CD4-positive, alpha-beta T cell treated with Interleukin-4 for 4 hours (primary cell): ENCODE data around the gene TBC1D9B.
A peak's percentile ranks its signal among the peaks of the same experiment; 100 is the strongest.

Experiments
- DNase-seq: peaks from one replicate; pipeline ENCODE4 v3.0.0-alpha.2; 2020

The TBC1D9B gene

GRCh38 chr5:179907556-179908324 lies at the start of gene TBC1D9B:
Gene TBC1D9B, minus strand, starts transcription at chr5:179907897. Its CDS starts 76 bp downstream, at chr5:179907821.
- DNase-seq: peak; percentile 70

GRCh38 chr5:179955630-179956029 lies 47.9 kb upstream of the TBC1D9B start:
- no peak for DNase-seq

- DNase-seq: no peak
Measured at GRCh38 chr5:179955062-179955461, 47.4 kb upstream of the TBC1D9B start.

GRCh38 chr5:179954434-179954833 lies 46.7 kb upstream of the TBC1D9B start:
- DNase-seq: no peak

- DNase-seq: no peak
Measured at GRCh38 chr5:179953987-179954386, 46.3 kb upstream of the TBC1D9B start.

- DNase-seq: no peak
Measured at GRCh38 chr5:179936976-179937681, 29.4 kb upstream of the TBC1D9B start.

- DNase-seq: no peak
Measured at GRCh38 chr5:179930788-179931473, 23.2 kb upstream of the TBC1D9B start.

GRCh38 chr5:179927824-179928223 lies 20.1 kb upstream of the TBC1D9B start:
- no peak for DNase-seq

- no peak for DNase-seq
Measured at GRCh38 chr5:179926657-179927056, 19.0 kb upstream of the TBC1D9B start.

- no peak for DNase-seq
Measured at GRCh38 chr5:179923436-179923835, 15.7 kb upstream of the TBC1D9B start.

GRCh38 chr5:179920175-179920574 lies 12.5 kb upstream of the TBC1D9B start:
- DNase-seq: no peak

GRCh38 chr5:179919487-179920060 lies 11.9 kb upstream of the TBC1D9B start:
- DNase-seq: no peak

GRCh38 chr5:179918742-179919486 lies 11.2 kb upstream of the TBC1D9B start:
- no peak for DNase-seq

- no peak for DNase-seq
Measured at GRCh38 chr5:179916523-179916922, 8.8 kb upstream of the TBC1D9B start.

GRCh38 chr5:179915406-179915935 lies 7.8 kb upstream of the TBC1D9B start:
- no peak for DNase-seq

- no peak for DNase-seq
Measured at GRCh38 chr5:179914032-179914755, 6.5 kb upstream of the TBC1D9B start.

GRCh38 chr5:179913461-179913860 lies 5.8 kb upstream of the TBC1D9B start:
- DNase-seq: no peak

GRCh38 chr5:179912951-179913350 lies 5.3 kb upstream of the TBC1D9B start:
- DNase-seq: no peak

- DNase-seq: no peak
Measured at GRCh38 chr5:179912386-179912785, 4.7 kb upstream of the TBC1D9B start.

GRCh38 chr5:179909224-179909623 lies 1.5 kb upstream of the TBC1D9B start:
- DNase-seq: no peak

- DNase-seq: no peak
Measured at GRCh38 chr5:179908528-179908927, 831 bp upstream of the TBC1D9B start.
